Bladder microvascular endothelial cell (primary cell): ENCODE data around the gene CD96. TPM values are rescaled to one million over a fixed set of nuclear protein-coding genes. Genes with fewer than 3 reads are reported as not detected.

Experiments used
- total RNA-seq: library from RNA; depleted of rRNA; stranded (reverse); fragments of >200 nt; gene quantifications from 2 replicates; pipeline ENCODE4 v1.2.3, GENCODE V29; 2014

CD96 gene
- not detected in 2 replicates for total RNA-seq

DNA sequence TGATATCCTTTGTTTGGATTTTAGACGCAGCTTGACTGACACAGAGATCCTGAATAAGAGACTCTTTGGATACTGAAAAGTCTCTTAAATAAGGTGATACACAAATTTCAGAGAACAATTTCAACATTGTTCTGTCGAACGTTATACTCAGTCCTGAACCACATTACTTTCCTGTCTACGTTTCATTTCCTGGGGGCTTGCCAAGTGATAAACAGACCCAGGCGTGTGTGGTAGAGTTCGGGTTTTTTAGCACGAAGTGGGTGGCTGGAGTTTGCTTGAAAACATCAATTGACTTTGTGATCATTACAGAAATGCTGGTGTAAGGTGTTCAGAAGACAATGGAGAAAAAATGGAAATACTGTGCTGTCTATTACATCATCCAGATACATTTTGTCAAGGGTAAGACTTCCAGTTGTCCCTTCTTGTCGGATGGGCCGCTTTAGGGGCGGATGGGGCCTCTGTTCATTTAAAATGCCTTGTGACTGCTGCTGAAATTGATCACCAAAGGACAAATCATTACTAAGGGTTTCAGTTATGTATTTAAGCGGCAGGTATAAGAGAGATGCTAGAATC lies at the start of gene CD96:
Gene CD96 (plus strand): TSS at position 287 of the 573 bp plus-strand sequence. CDS start 52 bp downstream, at position 339.

GRCh38 chr3:111595232-111595631 lies 53.2 kb downstream of the CD96 start, which contains the start of gene ZBED2:
Gene ZBED2, minus strand, starts transcription at chr3:111595346. Its CDS starts 1,145 bp downstream, at chr3:111594201.

Other genes with a start within 250 kb of the CD96 start
- not detected in 2 replicates for gene ZBED2, start 53.1 kb downstream of the CD96 start, total RNA-seq
- gene PLCXD2, start 132.5 kb downstream of the CD96 start, total RNA-seq: 0.97 and 4.5 TPM in 2 replicates